Measurements from ENCODE around the gene NBEAL2. TPM values are rescaled to one million over a fixed set of nuclear protein-coding genes. Genes with fewer than 3 reads are reported as not detected.
A peak's percentile ranks its signal among the peaks of the same experiment; 100 is the strongest.

Gene NBEAL2
- total RNA-seq, 4 donors from 2014 or later: 176 to 519 (median 217) TPM

DNA sequence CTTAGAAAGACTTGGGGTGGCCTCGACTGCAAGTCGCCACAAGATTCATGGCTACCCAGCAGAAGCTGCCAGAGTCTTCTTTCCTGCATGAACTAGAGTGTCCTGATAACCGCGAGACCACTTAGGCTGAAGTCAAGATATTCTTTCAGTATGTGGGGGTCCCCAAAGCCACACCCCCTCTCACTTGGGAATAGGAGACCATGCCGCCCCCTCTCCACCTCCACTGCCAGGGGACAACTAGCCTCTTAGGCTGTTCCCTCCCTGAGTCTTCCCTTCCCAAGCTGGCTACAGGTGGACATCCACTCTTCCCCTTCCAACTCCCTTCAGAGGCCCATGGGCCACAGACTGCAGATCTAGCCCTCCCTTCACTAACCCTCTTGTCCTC is 1.7 kb upstream of the NBEAL2 start:
- intact Hi-C loops (cut with DNase I; ENCODE audit: low total_unique reads): no loop called here
- DNase-seq (ENCODE audit: low spot score in 2 of 2): peak in 1 of 2 donors; percentile 72
- WGBS, 2 donors: 93 to 95% methylated on average over 5 of the region's 5 CpGs
- no peak for TF ChIP-seq POLR2A (IDR thresholded peaks at IDR 0.05)
- TF ChIP-seq, protein P1, sequence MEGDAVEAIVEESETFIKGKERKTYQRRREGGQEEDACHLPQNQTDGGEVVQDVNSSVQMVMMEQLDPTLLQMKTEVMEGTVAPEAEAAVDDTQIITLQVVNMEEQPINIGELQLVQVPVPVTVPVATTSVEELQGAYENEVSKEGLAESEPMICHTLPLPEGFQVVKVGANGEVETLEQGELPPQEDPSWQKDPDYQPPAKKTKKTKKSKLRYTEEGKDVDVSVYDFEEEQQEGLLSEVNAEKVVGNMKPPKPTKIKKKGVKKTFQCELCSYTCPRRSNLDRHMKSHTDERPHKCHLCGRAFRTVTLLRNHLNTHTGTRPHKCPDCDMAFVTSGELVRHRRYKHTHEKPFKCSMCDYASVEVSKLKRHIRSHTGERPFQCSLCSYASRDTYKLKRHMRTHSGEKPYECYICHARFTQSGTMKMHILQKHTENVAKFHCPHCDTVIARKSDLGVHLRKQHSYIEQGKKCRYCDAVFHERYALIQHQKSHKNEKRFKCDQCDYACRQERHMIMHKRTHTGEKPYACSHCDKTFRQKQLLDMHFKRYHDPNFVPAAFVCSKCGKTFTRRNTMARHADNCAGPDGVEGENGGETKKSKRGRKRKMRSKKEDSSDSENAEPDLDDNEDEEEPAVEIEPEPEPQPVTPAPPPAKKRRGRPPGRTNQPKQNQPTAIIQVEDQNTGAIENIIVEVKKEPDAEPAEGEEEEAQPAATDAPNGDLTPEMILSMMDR (IDR thresholded peaks at IDR 0.05): no peak
- H3K4me3 ChIP-seq (ENCODE audit: low read depth, poor library complexity, severe bottlenecking): no peak overlapping the region

DNA sequence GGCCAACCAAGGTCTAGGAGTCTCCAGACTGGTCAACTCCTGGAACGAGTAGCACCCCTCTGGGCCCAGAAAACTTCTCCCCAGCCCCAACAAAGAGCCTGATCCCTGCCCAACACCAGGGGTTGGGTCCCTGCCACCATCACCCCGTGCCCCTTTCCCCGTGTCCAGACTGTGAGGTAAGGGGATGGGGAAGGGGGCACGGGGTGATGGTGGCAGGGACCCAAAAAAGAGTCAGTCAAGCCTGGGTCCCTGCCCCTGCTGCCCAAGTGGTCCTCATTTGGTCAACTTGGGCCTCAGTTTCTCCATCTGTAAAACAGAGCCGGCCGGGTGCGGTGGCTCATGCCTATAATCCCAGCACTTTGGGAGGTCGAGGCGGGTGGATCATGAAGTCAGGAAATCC is 1.1 kb upstream of the NBEAL2 start:
- TF ChIP-seq POLR2A (IDR thresholded peaks at IDR 0.05): no peak
- TF ChIP-seq, protein P1 (IDR thresholded peaks at IDR 0.05): no peak
- intact Hi-C loops (cut with DNase I; ENCODE audit: low total_unique reads): no loop called here
- H3K4me3 ChIP-seq (ENCODE audit: low read depth, poor library complexity, severe bottlenecking): no peak overlapping the region
- DNase-seq (ENCODE audit: low spot score in 2 of 2): peak in 1 of 2 donors; percentile 85
- 80 to 84% methylated on average over 9 of the region's 9 CpGs for WGBS, 2 donors

DNA sequence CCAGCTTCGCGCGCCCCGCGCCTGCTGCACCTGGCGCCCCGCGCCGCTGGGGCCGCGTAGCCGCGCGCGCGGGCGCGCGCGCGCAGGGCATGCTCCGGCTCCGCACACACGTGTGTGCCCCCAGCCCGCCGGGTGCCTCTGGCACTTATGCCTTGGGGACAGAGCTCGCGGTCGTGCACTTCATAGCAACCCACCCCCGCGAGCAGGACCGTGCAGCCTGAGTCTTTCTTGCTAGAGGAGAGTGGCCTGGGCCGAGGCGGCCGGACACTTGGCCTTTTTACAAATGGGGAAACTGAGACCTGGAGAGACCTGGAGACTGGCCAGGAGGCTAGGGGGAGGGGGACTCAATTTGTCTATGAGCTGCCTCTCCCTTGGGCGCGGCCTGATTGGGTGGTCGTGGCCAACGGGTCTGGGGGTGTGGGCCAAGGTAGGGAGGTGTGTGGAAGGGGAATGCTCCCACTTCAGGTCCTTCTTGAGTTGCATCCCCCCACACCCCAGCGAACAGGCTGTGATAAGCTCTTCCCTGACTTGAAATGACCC is 562 bp downstream of the NBEAL2 start:
- WGBS, 2 donors: 2 to 5% methylated on average over 16 to 22 of the region's 40 CpGs
- DNase-seq (ENCODE audit: low spot score in 2 of 2): peak in 1 of 2 donors; percentile 90
- intact Hi-C loops (cut with DNase I; ENCODE audit: low total_unique reads): no loop called here
- peak overlapping the region; percentile 71 for H3K4me3 ChIP-seq (ENCODE audit: low read depth, poor library complexity, severe bottlenecking)
- TF ChIP-seq, protein P1 (IDR thresholded peaks at IDR 0.05): no peak
- TF ChIP-seq POLR2A (IDR thresholded peaks at IDR 0.05): no peak

DNA sequence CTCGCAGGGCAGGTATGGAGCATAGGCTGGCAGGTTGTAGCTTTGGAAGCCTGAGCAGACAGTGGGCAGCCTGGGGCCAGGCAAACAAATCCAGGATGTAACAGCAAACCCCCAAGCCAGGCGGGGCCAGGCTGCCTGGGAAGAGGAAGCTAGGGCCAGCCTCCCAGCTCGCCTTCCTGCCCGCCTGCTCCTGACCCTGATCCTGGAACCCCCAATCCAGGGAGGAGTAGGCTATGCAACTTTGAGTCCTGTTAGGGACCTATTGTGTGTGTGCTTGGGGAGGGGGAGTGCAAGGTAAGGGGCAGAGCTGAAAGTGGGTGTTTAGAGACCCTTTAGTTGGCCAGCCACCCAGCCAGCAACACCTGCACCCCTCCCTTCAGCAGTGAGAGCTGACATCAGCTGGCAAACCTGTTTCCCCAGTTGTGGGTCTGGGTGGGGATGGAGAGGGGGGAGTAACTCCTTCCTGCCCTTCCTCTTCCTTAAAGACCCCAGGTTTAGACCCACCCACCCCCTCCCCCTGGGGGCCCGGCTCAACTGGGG is 2.5 kb downstream of the NBEAL2 start:
- TF ChIP-seq POLR2A (IDR thresholded peaks at IDR 0.05): no peak
- TF ChIP-seq, protein P1 (IDR thresholded peaks at IDR 0.05): no peak
- intact Hi-C loops (cut with DNase I; ENCODE audit: low total_unique reads): no loop called here

DNA sequence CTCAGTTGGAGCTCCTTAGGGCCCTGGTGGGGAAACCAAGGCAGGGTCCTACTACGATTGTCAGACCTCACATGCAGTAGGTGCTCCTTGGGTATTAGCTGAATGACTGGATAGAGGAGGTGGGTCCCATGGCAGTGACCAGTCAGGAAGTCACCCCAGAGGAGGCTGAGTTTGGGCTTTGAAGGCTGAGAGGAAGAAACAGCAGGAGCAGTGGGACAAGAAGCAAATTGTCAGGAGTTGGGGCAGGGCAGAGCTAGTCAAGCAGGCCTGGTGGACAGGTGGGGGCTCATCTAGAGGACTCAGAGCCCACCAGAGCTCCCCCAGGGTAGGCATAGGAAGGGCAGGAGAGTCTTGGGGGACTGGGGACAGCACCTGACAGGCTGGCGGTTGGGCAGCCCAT is 3.1 kb downstream of the NBEAL2 start:
- intact Hi-C loops (cut with DNase I; ENCODE audit: low total_unique reads): no loop called here
- no peak overlapping the region for H3K4me3 ChIP-seq (ENCODE audit: low read depth, poor library complexity, severe bottlenecking)
- TF ChIP-seq, protein P1 (IDR thresholded peaks at IDR 0.05): no peak
- no peak for TF ChIP-seq POLR2A (IDR thresholded peaks at IDR 0.05)
- no peak for DNase-seq (ENCODE audit: low spot score in 2 of 2)
- WGBS, 2 donors: 68 to 77% methylated on average over 2 of the region's 2 CpGs

More for the DNA sequence above, 2.5 kb downstream of the NBEAL2 start:
- peak in 1 of 2 donors; percentile 93 for DNase-seq (ENCODE audit: low spot score in 2 of 2)
- no peak overlapping the region for H3K4me3 ChIP-seq (ENCODE audit: low read depth, poor library complexity, severe bottlenecking)
- 31 to 36% methylated on average over 5 of the region's 5 CpGs for WGBS, 2 donors
